K562 (cell line): ENCODE results near the gene CDH2. TPM values are rescaled to one million over a fixed set of nuclear protein-coding genes. Genes with fewer than 3 reads are reported as not detected.

Experiments
- ATAC-seq: fragments of 200-7000 bp; cut with Tn5 transposase; 3 replicates; pipeline ENCODE4 v1.9.1; 2020; ENCODE audit warnings: moderate library complexity
- BruUV-seq: library from RNA; stranded (reverse); fragments of 400-500 nt; replicated peaks from 2 replicates; lab custom pipeline; 2021; lab: Mats Ljungman, UMichigan
- CTCF ChIA-PET: fragments of 300-600 bp; formaldehyde crosslinking; extraction: SDS; loops from one replicate; lab custom pipeline; 2021; ENCODE audit warnings: low intra/inter-chr PET ratio; lab: Yijun Ruan, JAX
- POLR2A ChIA-PET: fragments of 300-600, 350-650 bp; sonication (Branson Sonifier 250); formaldehyde crosslinking; extraction: SDS; loops from one replicate; lab custom pipeline; 2021; ENCODE audit warnings: antibody characterized with exemption, inconsistent platforms; lab: Yijun Ruan, JAX
- DNase-seq, 4 experiments: peaks; one replicate each; pipeline versions ENCODE4 v3.0.0 to v3.0.0-alpha.2; 2011 to 2018; ENCODE audit warnings: low spot score in 3 of 4, mixed read lengths in 3 of 4; ENCODE audit errors: extremely low read depth in 1 of 4
- FAIRE-seq: peaks from 2 replicates; lab custom pipeline; 2011; peaks lifted over from hg19 to GRCh38; lab: Jason Lieb, UNC
- H2AFZ ChIP-seq: 2 replicates; pipeline ENCODE4 v1.6.0; 2011; ENCODE audit warnings: low read depth, low read length, control low read depth, inconsistent platforms
- H3K27ac ChIP-seq: fragments of 200-600 bp; 3 replicates; pipeline ENCODE4 v1.8.0; 2011; ENCODE audit warnings: low read depth, mild to moderate bottlenecking, control low read depth, inconsistent platforms, low read length, moderate library complexity, mixed read lengths; ENCODE audit errors: extremely low read depth
- H3K27me3 ChIP-seq, 2 experiments: fragments of 300-600 bp in 1 of 2; 2 replicates in 1 of 2; 3 replicates in 1 of 2; pipeline versions ENCODE4 v1.6.0 to v1.8.0; 2011; ENCODE audit warnings: inconsistent platforms in 2 of 2, low read length in 2 of 2, mild to moderate bottlenecking in 1 of 2, mixed read lengths in 1 of 2, moderate library complexity in 1 of 2; ENCODE audit not compliant: control insufficient read depth in 2 of 2, insufficient read depth in 2 of 2
- H3K36me3 ChIP-seq: fragments of 300-600 bp; 3 replicates; pipeline ENCODE4 v1.8.0; 2011; ENCODE audit warnings: mild to moderate bottlenecking, low read length, inconsistent platforms; ENCODE audit not compliant: control insufficient read depth, insufficient read depth
- H3K4me1 ChIP-seq, 2 experiments: fragments of 200-600 bp in 1 of 2; replicated peaks in 1 of 2; 2 replicates in 1 of 2; 3 replicates in 1 of 2; pipeline versions ENCODE4 v1.5.1 to v1.8.0; 2011; ENCODE audit warnings: inconsistent platforms in 2 of 2, low read length in 2 of 2, mild to moderate bottlenecking in 1 of 2, mixed read lengths in 1 of 2, moderate library complexity in 1 of 2; ENCODE audit not compliant: control insufficient read depth in 2 of 2, insufficient read depth in 2 of 2
- H3K4me2 ChIP-seq: 2 replicates; pipeline ENCODE4 v1.6.1; 2011; ENCODE audit warnings: low read length, control low read depth, inconsistent platforms, mixed read lengths; ENCODE audit not compliant: insufficient read depth
- H3K4me3 ChIP-seq: fragments of 200-600 bp; sonication (generic), shearing (Covaris generic); 2 replicates; pipeline ENCODE4 v1.5.1; 2016; ENCODE audit warnings: control low read depth, inconsistent platforms
- H3K79me2 ChIP-seq: fragments of 200-600 bp; 3 replicates; pipeline ENCODE4 v1.8.0; 2011; ENCODE audit warnings: low read length, inconsistent platforms; ENCODE audit not compliant: control insufficient read depth, insufficient read depth
- H3K9ac ChIP-seq, 2 experiments: 2 replicates each; pipeline versions ENCODE4 v1.6.0 to v1.6.1; 2011; ENCODE audit warnings: low read depth in 2 of 2, low read length in 2 of 2, control low read depth in 1 of 2, inconsistent platforms in 1 of 2, mild to moderate bottlenecking in 1 of 2, mixed read lengths in 1 of 2; ENCODE audit not compliant: insufficient read depth in 1 of 2
- H3K9me1 ChIP-seq: one replicate; pipeline ENCODE4 v1.6.0; 2011; ENCODE audit warnings: inconsistent platforms, mild to moderate bottlenecking, low read length, moderate library complexity; ENCODE audit not compliant: control insufficient read depth, insufficient read depth
- H3K9me3 ChIP-seq: replicated peaks from 2 replicates; pipeline ENCODE4 v1.5.1; 2011; ENCODE audit warnings: low read depth, low read length, inconsistent platforms; ENCODE audit not compliant: control insufficient read depth, insufficient read depth
- H4K20me1 ChIP-seq: replicated peaks from 2 replicates; pipeline ENCODE4 v1.6.1; 2011; ENCODE audit warnings: low read length, inconsistent platforms, mixed read lengths; ENCODE audit not compliant: control insufficient read depth, insufficient read depth
- BRD9 ChIP-seq: fragments of 450-650 bp; IDR thresholded peaks from 2 replicates; pipeline ENCODE4 v1.6.1; 2018; ENCODE audit warnings: low read depth; ENCODE audit not compliant: partially characterized antibody
- CXXC5 ChIP-seq: fragments of 250-450 bp; sonication (Bioruptor Pico); IDR thresholded peaks from 2 replicates; pipeline ENCODE4 v1.8.0; 2022; ENCODE audit warnings: inconsistent platforms, mild to moderate bottlenecking, moderate library complexity
- KDM2B ChIP-seq: fragments of 250-450 bp; sonication (Bioruptor Pico); IDR thresholded peaks from 2 replicates; pipeline ENCODE4 v1.8.0; 2021; ENCODE audit warnings: mild to moderate bottlenecking, moderate library complexity
- NFRKB ChIP-seq: fragments of 450-650 bp; IDR thresholded peaks from 2 replicates; pipeline ENCODE4 v1.6.1; 2016; ENCODE audit warnings: low read depth
- RCOR1 ChIP-seq, 2 experiments: IDR thresholded peaks; 2 replicates each; pipeline ENCODE4 v1.6.1; 2012; ENCODE audit warnings: low read depth in 2 of 2, low read length in 2 of 2, borderline replicate concordance in 1 of 2, improper control_type of control experiment in 1 of 2
- SOX6 ChIP-seq: fragments of 450-650 bp; IDR thresholded peaks from 2 replicates; pipeline ENCODE4 v1.6.1; 2014; ENCODE audit warnings: mild to moderate bottlenecking
- STAT5A ChIP-seq: IDR thresholded peaks from 2 replicates; pipeline ENCODE4 v1.6.1; 2012; ENCODE audit warnings: low read length, inconsistent platforms, borderline replicate concordance
- ZBTB5 ChIP-seq: fragments of 450-650 bp; IDR thresholded peaks from 2 replicates; pipeline ENCODE4 v1.6.1; 2017; ENCODE audit warnings: antibody characterized with exemption
- ZFX ChIP-seq: sonication (generic); formaldehyde crosslinking; IDR thresholded peaks from 2 replicates; pipeline ENCODE4 v1.8.0; 2022; ENCODE audit warnings: mild to moderate bottlenecking, missing genetic modification reagents, moderate library complexity
- ZNF143 ChIP-seq: sonication (generic); formaldehyde crosslinking; IDR thresholded peaks from 2 replicates; pipeline ENCODE4 v1.9.0; 2022; ENCODE audit warnings: mild to moderate bottlenecking, missing genetic modification reagents
- WGBS: fragments of 100-300 bp; shearing (Covaris generic); methylation state at CpG from one replicate; pipeline ENCODE4 v1.1.6; 2016; ENCODE audit warnings: low coverage, mixed read lengths; ENCODE audit not compliant: insufficient coverage; ENCODE audit errors: missing lambda C conversion rate; 5-methylcytosine and 5-hydroxymethylcytosine counted together
- in situ Hi-C: fragments of 300-500 bp; cut with MboI; formaldehyde crosslinking; loops from 4 replicates; pipeline ENCODE4 v1.15.0; 2018; ENCODE audit warnings: inconsistent platforms, mixed read lengths
- intact Hi-C: fragments of 100-400 bp; cut with micrococcal nuclease; formaldehyde crosslinking; loops from 2 replicates; pipeline ENCODE4 v1.14.2; 2022
- polyA plus RNA-seq, 8 experiments: library from polyadenylated mRNA; depleted of rRNA in 4 of 8; stranded (reverse) in 5 of 8; unstranded in 3 of 8; fragments of >200 nt; fragmentation: Nextera tagmentation in 2 of 8; fragmentation: Illumina TruSeq in 1 of 8; extraction: Ambion mirVana in 2 of 8; extraction: Trizol in 1 of 8; gene quantifications; 2 replicates each; pipeline versions ENCODE4 v1.2.1 to v1.2.3, GENCODE V29; 2011 to 2014; ENCODE audit warnings: inconsistent platforms in 1 of 8, missing spikeins in 1 of 8
- total RNA-seq, 7 experiments: library from RNA; depleted of rRNA in 6 of 7; stranded (reverse); fragments of >200 nt in 6 of 7; fragmentation: Illumina TruSeq in 2 of 7; extraction: Trizol in 2 of 7; gene quantifications; 2 replicates each; pipeline versions ENCODE4 v1.2.1 to v1.2.3, GENCODE V29; 2011 to 2021; ENCODE audit warnings: low replicate concordance in 1 of 7
- TF ChIP-seq, protein P1 (sequence below): fragments of 250-450 bp; sonication (Bioruptor Pico); IDR thresholded peaks from 2 replicates; pipeline ENCODE4 v1.4.0; 2020; ENCODE audit warnings: mild to moderate bottlenecking
- TF ChIP-seq, protein P2 (sequence below), 2 experiments: fragments of 450-650 bp; IDR thresholded peaks; 2 replicates each; pipeline ENCODE4 v1.6.1; 2016; ENCODE audit warnings: mild to moderate bottlenecking in 2 of 2, borderline replicate concordance in 1 of 2, low read depth in 1 of 2, moderate library complexity in 1 of 2

Gene CDH2
- total and polyA plus RNA-seq, 9 of the 15 experiments (the other 6 are each of a cell fraction or from before 2014, with no cell fraction given), result 0.04 TPM; not detected in 8

- no peaks in the 10 kb centered on the region for H3K9me1 ChIP-seq
- no peak overlapping the region for H2AFZ ChIP-seq
- no peak for ATAC-seq
- POLR2A ChIA-PET, result no interaction called here
- WGBS, result 0% methylated on average over 1 of the region's 1 CpG
- in situ Hi-C loops, result no loop called here
- H3K27ac ChIP-seq, result no peak overlapping the region
- H3K4me2 ChIP-seq, result no peak overlapping the region
- H3K9ac ChIP-seq, result no peak overlapping the region
- H3K79me2 ChIP-seq, result no peaks in the 10 kb centered on the region
- CTCF ChIA-PET, result no interaction called here
- DNase-seq, result no peak
- no peaks in the 10 kb centered on the region for H3K27me3 ChIP-seq
- no peaks in the 10 kb centered on the region for H3K4me1 ChIP-seq
- intact Hi-C loops, result no loop called here
- no peaks in the 10 kb centered on the region for H4K20me1 ChIP-seq
- H3K4me3 ChIP-seq, result no peak overlapping the region
- H3K36me3 ChIP-seq, result no peaks in the 10 kb centered on the region
- no TSS peak for BruUV-seq
- no peak for FAIRE-seq
- H3K9me3 ChIP-seq, result no peaks in the 10 kb centered on the region; the same call in 1 of the 2 replicates
- no peak for TF ChIP-seq NFRKB
- no peak for TF ChIP-seq STAT5A
- no peak for TF ChIP-seq ZNF143 (CRISPR knock-in tag)
- no peak for TF ChIP-seq CXXC5 (CRISPR knock-in tag)
- TF ChIP-seq SOX6, result no peak
- no peak for TF ChIP-seq ZFX
- no peak for TF ChIP-seq BRD9
- no peak for TF ChIP-seq KDM2B
- TF ChIP-seq RCOR1 (IDR thresholded peaks at IDR 0.05; ENCODE audit: borderline replicate concordance in 1 of 2, low read depth in 2 of 2, low read length in 2 of 2), result no peak
- TF ChIP-seq, protein P1, sequence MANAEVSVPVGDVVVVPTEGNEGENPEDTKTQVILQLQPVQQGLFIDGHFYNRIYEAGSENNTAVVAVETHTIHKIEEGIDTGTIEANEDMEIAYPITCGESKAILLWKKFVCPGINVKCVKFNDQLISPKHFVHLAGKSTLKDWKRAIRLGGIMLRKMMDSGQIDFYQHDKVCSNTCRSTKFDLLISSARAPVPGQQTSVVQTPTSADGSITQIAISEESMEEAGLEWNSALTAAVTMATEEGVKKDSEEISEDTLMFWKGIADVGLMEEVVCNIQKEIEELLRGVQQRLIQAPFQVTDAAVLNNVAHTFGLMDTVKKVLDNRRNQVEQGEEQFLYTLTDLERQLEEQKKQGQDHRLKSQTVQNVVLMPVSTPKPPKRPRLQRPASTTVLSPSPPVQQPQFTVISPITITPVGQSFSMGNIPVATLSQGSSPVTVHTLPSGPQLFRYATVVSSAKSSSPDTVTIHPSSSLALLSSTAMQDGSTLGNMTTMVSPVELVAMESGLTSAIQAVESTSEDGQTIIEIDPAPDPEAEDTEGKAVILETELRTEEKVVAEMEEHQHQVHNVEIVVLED (CRISPR knock-in tag), result no peak
- no peak for TF ChIP-seq ZBTB5
- TF ChIP-seq, protein P2, sequence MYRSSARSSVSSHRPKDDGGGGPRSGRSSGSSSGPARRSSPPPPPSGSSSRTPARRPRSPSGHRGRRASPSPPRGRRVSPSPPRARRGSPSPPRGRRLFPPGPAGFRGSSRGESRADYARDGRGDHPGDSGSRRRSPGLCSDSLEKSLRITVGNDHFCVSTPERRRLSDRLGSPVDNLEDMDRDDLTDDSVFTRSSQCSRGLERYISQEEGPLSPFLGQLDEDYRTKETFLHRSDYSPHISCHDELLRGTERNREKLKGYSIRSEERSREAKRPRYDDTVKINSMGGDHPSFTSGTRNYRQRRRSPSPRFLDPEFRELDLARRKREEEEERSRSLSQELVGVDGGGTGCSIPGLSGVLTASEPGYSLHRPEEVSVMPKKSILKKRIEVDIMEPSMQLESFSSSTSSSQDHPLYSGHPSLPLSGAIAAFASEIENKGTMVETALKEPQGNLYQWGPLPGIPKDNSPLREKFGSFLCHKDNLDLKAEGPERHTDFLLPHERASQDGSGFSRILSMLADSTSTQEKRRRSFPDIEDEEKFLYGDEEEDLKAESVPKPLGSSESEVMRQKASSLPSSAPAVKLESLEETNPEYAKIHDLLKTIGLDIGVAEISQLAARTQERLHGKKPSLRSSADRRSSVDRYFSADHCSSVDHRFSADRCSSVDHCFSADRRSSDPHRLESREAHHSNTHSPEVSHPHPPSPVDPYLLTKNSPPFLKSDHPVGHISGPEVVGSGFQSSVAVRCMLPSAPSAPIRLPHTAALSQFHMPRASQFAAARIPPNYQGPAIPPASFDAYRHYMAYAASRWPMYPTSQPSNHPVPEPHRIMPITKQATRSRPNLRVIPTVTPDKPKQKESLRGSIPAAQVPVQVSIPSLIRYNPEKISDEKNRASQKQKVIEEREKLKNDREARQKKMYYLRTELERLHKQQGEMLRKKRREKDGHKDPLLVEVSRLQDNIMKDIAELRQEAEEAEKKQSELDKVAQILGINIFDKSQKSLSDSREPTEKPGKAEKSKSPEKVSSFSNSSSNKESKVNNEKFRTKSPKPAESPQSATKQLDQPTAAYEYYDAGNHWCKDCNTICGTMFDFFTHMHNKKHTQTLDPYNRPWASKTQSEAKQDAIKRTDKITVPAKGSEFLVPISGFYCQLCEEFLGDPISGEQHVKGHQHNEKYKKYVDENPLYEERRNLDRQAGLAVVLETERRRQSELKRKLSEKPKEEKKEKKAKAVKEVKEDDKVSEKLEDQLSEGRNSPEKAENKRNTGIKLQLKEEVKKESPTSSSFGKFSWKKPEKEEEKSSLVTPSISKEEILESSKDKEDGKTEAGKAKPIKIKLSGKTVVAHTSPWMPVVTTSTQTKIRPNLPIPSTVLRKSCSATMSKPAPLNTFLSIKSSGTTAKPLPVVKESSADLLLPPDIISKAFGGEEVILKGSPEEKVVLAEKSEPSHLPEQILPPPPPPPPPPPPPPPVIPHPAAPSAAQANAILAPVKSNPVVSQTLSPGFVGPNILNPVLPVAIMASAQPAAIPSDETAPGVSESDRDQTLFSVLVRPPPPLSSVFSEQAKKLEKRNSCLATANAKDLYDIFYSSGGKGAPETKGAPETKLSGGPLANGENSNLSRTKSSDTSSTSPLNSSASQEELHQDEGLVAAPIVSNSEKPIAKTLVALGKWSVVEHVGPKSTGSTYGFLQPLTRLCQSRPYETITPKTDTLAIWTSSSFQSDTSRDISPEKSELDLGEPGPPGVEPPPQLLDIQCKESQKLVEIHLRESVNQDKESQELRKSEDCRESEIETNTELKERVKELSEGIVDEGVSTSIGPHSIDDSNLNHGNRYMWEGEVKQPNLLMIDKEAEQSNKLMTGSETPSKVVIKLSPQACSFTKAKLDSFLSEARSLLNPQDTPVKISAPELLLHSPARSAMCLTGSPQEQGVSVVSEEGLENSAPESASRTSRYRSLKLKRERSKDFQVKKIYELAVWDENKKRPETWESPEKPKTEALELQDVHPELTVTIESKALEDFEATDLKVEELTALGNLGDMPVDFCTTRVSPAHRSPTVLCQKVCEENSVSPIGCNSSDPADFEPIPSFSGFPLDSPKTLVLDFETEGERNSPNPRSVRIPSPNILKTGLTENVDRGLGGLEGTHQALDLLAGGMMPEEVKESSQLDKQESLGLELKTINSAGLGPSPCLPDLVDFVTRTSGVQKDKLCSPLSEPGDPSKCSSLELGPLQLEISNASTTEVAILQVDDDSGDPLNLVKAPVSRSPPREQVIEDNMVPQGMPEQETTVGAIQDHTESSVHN (IDR thresholded peaks at IDR 0.05; ENCODE audit: borderline replicate concordance in 1 of 2, low read depth in 1 of 2), result no peak
Measured at GRCh38 chr18:28074076-28074475, 102.9 kb downstream of the CDH2 start.
